Left ventricle myocardium inferior (tissue), 1 donor: Measurements from ENCODE around the gene P2RX6. TPM values are rescaled to one million over a fixed set of nuclear protein-coding genes. Genes with fewer than 3 reads are reported as not detected.
"Not testable (repeated sequence)": the region's sequence is repeated elsewhere in the genome, so short reads cannot be mapped to it uniquely, and the experiment has no call there.

Source experiments
- DNase-seq: peaks from one replicate; pipeline ENCODE4 v3.0.0-alpha.2; 2020
- H3K27ac ChIP-seq: fragments of 200-600 bp; replicated peaks from 2 replicates; pipeline ENCODE4 v1.8.0; 2021
- H3K27me3 ChIP-seq: fragments of 200-600 bp; 2 replicates; pipeline ENCODE4 v1.8.0; 2021; ENCODE audit warnings: low read depth
- H3K36me3 ChIP-seq: fragments of 200-600 bp; 2 replicates; pipeline ENCODE4 v1.8.0; 2021
- H3K4me1 ChIP-seq: fragments of 200-600 bp; 2 replicates; pipeline ENCODE4 v1.8.0; 2021
- H3K4me3 ChIP-seq: fragments of 200-600 bp; 2 replicates; pipeline ENCODE4 v1.8.0; 2021; ENCODE audit warnings: mild to moderate bottlenecking, moderate library complexity
- H3K9me3 ChIP-seq: fragments of 200-600 bp; replicated peaks from 2 replicates; pipeline ENCODE4 v1.8.0; 2021
- CTCF ChIP-seq: fragments of 200-600 bp; IDR thresholded peaks from 2 replicates; pipeline ENCODE4 v1.8.0; 2021; ENCODE audit warnings: antibody characterized with exemption, mild to moderate bottlenecking, borderline replicate concordance
- intact Hi-C: fragments of 100-400 bp; cut with micrococcal nuclease; formaldehyde crosslinking; loops from one replicate; pipeline ENCODE4 v1.11.0; 2022
- total RNA-seq: library from RNA; stranded (reverse); fragmentation: NEBNext Ultra II Directional; extraction: Animal tissue kit (Norgen Biotek cat#: 25700); gene quantifications from one replicate; pipeline ENCODE4 v1.2.1, GENCODE V29; 2021
- donor health status: DM: no; HTN: yes; CAD: no; lungs with severe emphysema.

The P2RX6 gene
- total RNA-seq, 1 donor from 2014 or later: 3.5 TPM

- Histone ChIP-seq H3K4me3 (no peak overlapping the region), H3K27ac (no peak overlapping the region), H3K9me3 (no peaks in the 10 kb centered on the region), H3K4me1 (peaks cover 19% of the 10 kb centered on the region), H3K27me3 (peaks cover 6% of the 10 kb centered on the region), H3K36me3 (no peaks in the 10 kb centered on the region)
- no peak for DNase-seq
- intact Hi-C loops: no loop called here
- no peak for TF ChIP-seq CTCF
Observed at GRCh38 chr22:21047035-21047661, 32.2 kb downstream of the P2RX6 start.

GRCh38 chr22:21047730-21048129 is 32.8 kb downstream of the P2RX6 start:
- Histone ChIP-seq H3K36me3 (no peaks in the 10 kb centered on the region), H3K4me3 (no peak overlapping the region), H3K4me1 (peaks cover 19% of the 10 kb centered on the region), H3K9me3 (no peaks in the 10 kb centered on the region), H3K27ac (no peak overlapping the region), H3K27me3 (peaks cover 6% of the 10 kb centered on the region)
- no peak for DNase-seq
- TF ChIP-seq CTCF: no peak
- intact Hi-C loops: no loop called here

GRCh38 chr22:21048448-21048847 is 33.5 kb downstream of the P2RX6 start:
- H3K36me3 ChIP-seq, intact Hi-C loops, H3K4me3 ChIP-seq, DNase-seq, H3K27ac ChIP-seq, H3K9me3 ChIP-seq, H3K27me3 ChIP-seq: not testable (repeated sequence)
- peaks cover 19% of the 10 kb centered on the region for H3K4me1 ChIP-seq

- H3K4me3 ChIP-seq, H3K9me3 ChIP-seq, DNase-seq, H3K27ac ChIP-seq, intact Hi-C loops, H3K27me3 ChIP-seq, H3K36me3 ChIP-seq: not testable (repeated sequence)
- H3K4me1 ChIP-seq: peaks cover 19% of the 10 kb centered on the region
Observed at GRCh38 chr22:21048965-21049364, 34.0 kb downstream of the P2RX6 start.

- no peaks in the 10 kb centered on the region for H3K9me3 ChIP-seq
- intact Hi-C loops: no loop called here
- DNase-seq: no peak
- no peaks in the 10 kb centered on the region for H3K4me1 ChIP-seq
- TF ChIP-seq CTCF: no peak
- H3K4me3 ChIP-seq: no peak overlapping the region
- H3K27ac ChIP-seq: no peak overlapping the region
- peaks cover 19% of the 10 kb centered on the region for H3K27me3 ChIP-seq
- no peaks in the 10 kb centered on the region for H3K36me3 ChIP-seq
Observed at GRCh38 chr22:21051145-21051830, 36.3 kb downstream of the P2RX6 start.

GRCh38 chr22:21051831-21052400 is 37.0 kb downstream of the P2RX6 start:
- H3K4me3 ChIP-seq: no peak overlapping the region
- no peak for DNase-seq
- H3K36me3 ChIP-seq: no peaks in the 10 kb centered on the region
- peaks cover 23% of the 10 kb centered on the region for H3K27me3 ChIP-seq
- H3K9me3 ChIP-seq: no peaks in the 10 kb centered on the region
- no peaks in the 10 kb centered on the region for H3K4me1 ChIP-seq
- H3K27ac ChIP-seq: no peak overlapping the region
- intact Hi-C loops: no loop called here
- no peak for TF ChIP-seq CTCF
